H1 (cell line): ENCODE data around the gene L3MBTL4. TPM values are rescaled to one million over a fixed set of nuclear protein-coding genes. Genes with fewer than 3 reads are reported as not detected.

Experiments
- BCL11A ChIP-seq, 2 experiments: IDR thresholded peaks; one replicate each; pipeline ENCODE4 v1.6.1; 2011; ENCODE audit warnings: low read depth in 2 of 2, low read length in 2 of 2, mild to moderate bottlenecking in 2 of 2
- RNF2 ChIP-seq: fragments of 200-900, 300-1000 bp; sonication (generic); IDR thresholded peaks from 2 replicates; pipeline ENCODE4 v1.7.1; 2016; ENCODE audit warnings: borderline replicate concordance, low read depth, mild to moderate bottlenecking, antibody characterized with exemption, low read length; ENCODE audit not compliant: poor library complexity, severe bottlenecking; ENCODE audit errors: missing control alignments
- SIX5 ChIP-seq: IDR thresholded peaks from 2 replicates; pipeline ENCODE4 v1.6.1; 2011; ENCODE audit warnings: mild to moderate bottlenecking, low read depth, low read length
- SP2 ChIP-seq: IDR thresholded peaks from 2 replicates; pipeline ENCODE4 v1.6.1; 2012; ENCODE audit warnings: mild to moderate bottlenecking, low read length, inconsistent platforms
- TEAD4 ChIP-seq: IDR thresholded peaks from 2 replicates; pipeline ENCODE4 v1.6.1; 2012; ENCODE audit warnings: low read depth, low read length, inconsistent platforms, mixed read lengths
- polyA plus RNA-seq, 7 experiments: library from polyadenylated mRNA; depleted of rRNA in 3 of 7; stranded (reverse) in 5 of 7; unstranded in 2 of 7; fragments of >200 nt in 5 of 7; fragments of 200-250 nt in 2 of 7; gene quantifications; 1 replicate in 5 of 7; 2 replicates in 1 of 7; 4 replicates in 1 of 7; pipeline versions ENCODE4 v1.2.1 to v1.2.3, GENCODE V29; 2011 to 2013; ENCODE audit warnings: missing spikeins in 2 of 7, mixed read lengths in 2 of 7
- total RNA-seq: library from RNA; stranded (reverse); fragmentation: NEBNext Ultra II Directional; extraction: Animal tissue kit (Norgen Biotek cat#: 25700); gene quantifications from 2 replicates; pipeline ENCODE4 v1.2.1, GENCODE V29; 2021
- TF ChIP-seq, protein P1 (sequence below): fragments of 300-600 bp; sonication (generic); IDR thresholded peaks from 2 replicates; pipeline ENCODE4 v1.7.1; 2012; ENCODE audit warnings: low read length, moderate library complexity, mild to moderate bottlenecking, inconsistent platforms; ENCODE audit not compliant: insufficient replicate concordance

L3MBTL4 gene
- total and polyA plus RNA-seq, 2 of the 8 experiments (the other 6 are each of a cell fraction or from before 2014, with no cell fraction given): 1.0 to 2.1 TPM

DNA sequence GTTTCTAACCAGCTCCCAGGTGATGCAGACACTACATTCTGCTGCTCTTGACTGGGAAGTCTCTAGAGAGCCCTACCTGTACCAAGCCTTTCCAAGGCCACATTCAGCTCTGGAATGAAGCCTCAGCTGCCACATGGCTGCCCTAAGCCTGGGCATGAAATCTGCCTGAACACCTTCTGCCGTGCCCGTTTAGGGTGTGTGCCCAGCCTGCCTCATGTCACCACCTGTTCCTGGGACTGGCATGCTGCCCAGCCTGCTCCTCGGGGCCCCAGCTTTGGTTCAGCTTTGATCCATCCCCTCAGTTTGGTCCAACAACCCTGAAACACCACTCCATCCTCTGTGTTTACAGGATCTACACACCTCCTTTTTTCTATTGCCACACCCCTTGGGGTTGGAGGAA is 210.9 kb downstream of the L3MBTL4 start (continued):
- TF ChIP-seq, protein P1, sequence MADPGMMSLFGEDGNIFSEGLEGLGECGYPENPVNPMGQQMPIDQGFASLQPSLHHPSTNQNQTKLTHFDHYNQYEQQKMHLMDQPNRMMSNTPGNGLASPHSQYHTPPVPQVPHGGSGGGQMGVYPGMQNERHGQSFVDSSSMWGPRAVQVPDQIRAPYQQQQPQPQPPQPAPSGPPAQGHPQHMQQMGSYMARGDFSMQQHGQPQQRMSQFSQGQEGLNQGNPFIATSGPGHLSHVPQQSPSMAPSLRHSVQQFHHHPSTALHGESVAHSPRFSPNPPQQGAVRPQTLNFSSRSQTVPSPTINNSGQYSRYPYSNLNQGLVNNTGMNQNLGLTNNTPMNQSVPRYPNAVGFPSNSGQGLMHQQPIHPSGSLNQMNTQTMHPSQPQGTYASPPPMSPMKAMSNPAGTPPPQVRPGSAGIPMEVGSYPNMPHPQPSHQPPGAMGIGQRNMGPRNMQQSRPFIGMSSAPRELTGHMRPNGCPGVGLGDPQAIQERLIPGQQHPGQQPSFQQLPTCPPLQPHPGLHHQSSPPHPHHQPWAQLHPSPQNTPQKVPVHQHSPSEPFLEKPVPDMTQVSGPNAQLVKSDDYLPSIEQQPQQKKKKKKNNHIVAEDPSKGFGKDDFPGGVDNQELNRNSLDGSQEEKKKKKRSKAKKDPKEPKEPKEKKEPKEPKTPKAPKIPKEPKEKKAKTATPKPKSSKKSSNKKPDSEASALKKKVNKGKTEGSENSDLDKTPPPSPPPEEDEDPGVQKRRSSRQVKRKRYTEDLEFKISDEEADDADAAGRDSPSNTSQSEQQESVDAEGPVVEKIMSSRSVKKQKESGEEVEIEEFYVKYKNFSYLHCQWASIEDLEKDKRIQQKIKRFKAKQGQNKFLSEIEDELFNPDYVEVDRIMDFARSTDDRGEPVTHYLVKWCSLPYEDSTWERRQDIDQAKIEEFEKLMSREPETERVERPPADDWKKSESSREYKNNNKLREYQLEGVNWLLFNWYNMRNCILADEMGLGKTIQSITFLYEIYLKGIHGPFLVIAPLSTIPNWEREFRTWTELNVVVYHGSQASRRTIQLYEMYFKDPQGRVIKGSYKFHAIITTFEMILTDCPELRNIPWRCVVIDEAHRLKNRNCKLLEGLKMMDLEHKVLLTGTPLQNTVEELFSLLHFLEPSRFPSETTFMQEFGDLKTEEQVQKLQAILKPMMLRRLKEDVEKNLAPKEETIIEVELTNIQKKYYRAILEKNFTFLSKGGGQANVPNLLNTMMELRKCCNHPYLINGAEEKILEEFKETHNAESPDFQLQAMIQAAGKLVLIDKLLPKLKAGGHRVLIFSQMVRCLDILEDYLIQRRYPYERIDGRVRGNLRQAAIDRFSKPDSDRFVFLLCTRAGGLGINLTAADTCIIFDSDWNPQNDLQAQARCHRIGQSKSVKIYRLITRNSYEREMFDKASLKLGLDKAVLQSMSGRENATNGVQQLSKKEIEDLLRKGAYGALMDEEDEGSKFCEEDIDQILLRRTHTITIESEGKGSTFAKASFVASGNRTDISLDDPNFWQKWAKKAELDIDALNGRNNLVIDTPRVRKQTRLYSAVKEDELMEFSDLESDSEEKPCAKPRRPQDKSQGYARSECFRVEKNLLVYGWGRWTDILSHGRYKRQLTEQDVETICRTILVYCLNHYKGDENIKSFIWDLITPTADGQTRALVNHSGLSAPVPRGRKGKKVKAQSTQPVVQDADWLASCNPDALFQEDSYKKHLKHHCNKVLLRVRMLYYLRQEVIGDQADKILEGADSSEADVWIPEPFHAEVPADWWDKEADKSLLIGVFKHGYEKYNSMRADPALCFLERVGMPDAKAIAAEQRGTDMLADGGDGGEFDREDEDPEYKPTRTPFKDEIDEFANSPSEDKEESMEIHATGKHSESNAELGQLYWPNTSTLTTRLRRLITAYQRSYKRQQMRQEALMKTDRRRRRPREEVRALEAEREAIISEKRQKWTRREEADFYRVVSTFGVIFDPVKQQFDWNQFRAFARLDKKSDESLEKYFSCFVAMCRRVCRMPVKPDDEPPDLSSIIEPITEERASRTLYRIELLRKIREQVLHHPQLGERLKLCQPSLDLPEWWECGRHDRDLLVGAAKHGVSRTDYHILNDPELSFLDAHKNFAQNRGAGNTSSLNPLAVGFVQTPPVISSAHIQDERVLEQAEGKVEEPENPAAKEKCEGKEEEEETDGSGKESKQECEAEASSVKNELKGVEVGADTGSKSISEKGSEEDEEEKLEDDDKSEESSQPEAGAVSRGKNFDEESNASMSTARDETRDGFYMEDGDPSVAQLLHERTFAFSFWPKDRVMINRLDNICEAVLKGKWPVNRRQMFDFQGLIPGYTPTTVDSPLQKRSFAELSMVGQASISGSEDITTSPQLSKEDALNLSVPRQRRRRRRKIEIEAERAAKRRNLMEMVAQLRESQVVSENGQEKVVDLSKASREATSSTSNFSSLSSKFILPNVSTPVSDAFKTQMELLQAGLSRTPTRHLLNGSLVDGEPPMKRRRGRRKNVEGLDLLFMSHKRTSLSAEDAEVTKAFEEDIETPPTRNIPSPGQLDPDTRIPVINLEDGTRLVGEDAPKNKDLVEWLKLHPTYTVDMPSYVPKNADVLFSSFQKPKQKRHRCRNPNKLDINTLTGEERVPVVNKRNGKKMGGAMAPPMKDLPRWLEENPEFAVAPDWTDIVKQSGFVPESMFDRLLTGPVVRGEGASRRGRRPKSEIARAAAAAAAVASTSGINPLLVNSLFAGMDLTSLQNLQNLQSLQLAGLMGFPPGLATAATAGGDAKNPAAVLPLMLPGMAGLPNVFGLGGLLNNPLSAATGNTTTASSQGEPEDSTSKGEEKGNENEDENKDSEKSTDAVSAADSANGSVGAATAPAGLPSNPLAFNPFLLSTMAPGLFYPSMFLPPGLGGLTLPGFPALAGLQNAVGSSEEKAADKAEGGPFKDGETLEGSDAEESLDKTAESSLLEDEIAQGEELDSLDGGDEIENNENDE: no peak
- TF ChIP-seq RNF2 (no peak), BCL11A (IDR thresholded peaks at IDR 0.05; ENCODE audit: low read depth in 2 of 2, low read length in 2 of 2) (no peak), SIX5 (no peak), SP2 (no peak), TEAD4 (no peak)
